22Rv1 (cell line): ENCODE data around the gene PAPOLB.

Experiments used
- ZFX ChIP-seq: fragments of 450-650 bp; IDR thresholded peaks from 2 replicates; pipeline ENCODE4 v1.6.1; 2017; ENCODE audit warnings: antibody characterized with exemption, borderline replicate concordance
- TF ChIP-seq, protein P1 (sequence below): fragments of 450-650 bp; IDR thresholded peaks from 2 replicates; pipeline ENCODE4 v1.5.1; 2017; ENCODE audit warnings: mild to moderate bottlenecking

DNA sequence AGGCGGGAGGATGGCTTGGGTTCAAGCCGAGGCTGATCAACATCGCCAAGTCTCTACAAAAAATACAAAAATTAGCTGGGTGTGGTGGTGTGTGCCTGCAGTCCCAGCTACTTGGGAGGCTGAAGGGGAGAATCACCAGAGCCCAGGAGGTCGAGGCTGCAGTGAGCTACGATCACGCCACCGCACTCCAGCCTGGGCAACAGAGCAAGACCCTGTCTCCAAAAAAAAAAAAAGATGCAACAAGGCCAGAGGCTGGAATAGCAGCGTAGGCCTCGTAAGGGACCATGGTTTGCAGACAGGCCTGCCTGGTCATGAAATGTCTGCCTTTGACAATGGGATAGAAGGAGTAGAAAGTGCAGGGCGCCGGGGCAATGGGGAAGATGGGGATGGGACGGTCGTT is 20.0 kb downstream of the PAPOLB start:
- TF ChIP-seq, protein P1, sequence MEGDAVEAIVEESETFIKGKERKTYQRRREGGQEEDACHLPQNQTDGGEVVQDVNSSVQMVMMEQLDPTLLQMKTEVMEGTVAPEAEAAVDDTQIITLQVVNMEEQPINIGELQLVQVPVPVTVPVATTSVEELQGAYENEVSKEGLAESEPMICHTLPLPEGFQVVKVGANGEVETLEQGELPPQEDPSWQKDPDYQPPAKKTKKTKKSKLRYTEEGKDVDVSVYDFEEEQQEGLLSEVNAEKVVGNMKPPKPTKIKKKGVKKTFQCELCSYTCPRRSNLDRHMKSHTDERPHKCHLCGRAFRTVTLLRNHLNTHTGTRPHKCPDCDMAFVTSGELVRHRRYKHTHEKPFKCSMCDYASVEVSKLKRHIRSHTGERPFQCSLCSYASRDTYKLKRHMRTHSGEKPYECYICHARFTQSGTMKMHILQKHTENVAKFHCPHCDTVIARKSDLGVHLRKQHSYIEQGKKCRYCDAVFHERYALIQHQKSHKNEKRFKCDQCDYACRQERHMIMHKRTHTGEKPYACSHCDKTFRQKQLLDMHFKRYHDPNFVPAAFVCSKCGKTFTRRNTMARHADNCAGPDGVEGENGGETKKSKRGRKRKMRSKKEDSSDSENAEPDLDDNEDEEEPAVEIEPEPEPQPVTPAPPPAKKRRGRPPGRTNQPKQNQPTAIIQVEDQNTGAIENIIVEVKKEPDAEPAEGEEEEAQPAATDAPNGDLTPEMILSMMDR = no peak
- TF ChIP-seq ZFX = no peak
